Brain microvascular endothelial cell (primary cell): ENCODE data around the gene SAP30BP.

ENCODE experiments used
- DNase-seq: peaks from one replicate; pipeline ENCODE4 v3.0.0-alpha.2; 2020
- H3K27ac ChIP-seq: fragments of 250-450 bp; sonication (Bioruptor Pico); 2 replicates; pipeline ENCODE4 v1.5.1; 2020; ENCODE audit warnings: mild to moderate bottlenecking, moderate library complexity
- H3K27me3 ChIP-seq: fragments of 250-450 bp; sonication (Bioruptor Pico); replicated peaks from 2 replicates; pipeline ENCODE4 v1.5.1; 2020; ENCODE audit warnings: mild to moderate bottlenecking
- H3K36me3 ChIP-seq: fragments of 250-450 bp; sonication (Bioruptor Pico); replicated peaks from 2 replicates; pipeline ENCODE4 v1.5.1; 2020; ENCODE audit warnings: mild to moderate bottlenecking
- H3K4me3 ChIP-seq: 2 replicates; pipeline ENCODE4 v1.5.1; 2011; ENCODE audit warnings: low read depth, mild to moderate bottlenecking, control low read depth, low read length, moderate library complexity
- in situ Hi-C: cut with HindIII; loops from 2 replicates; pipeline ENCODE4 v1.10.0; 2017; ENCODE audit warnings: low sequenced_read_pairs, low pct_ligation_motif_present
- TF ChIP-seq, protein P1 (sequence below): IDR thresholded peaks from 2 replicates; pipeline ENCODE4 v1.5.1; 2011; ENCODE audit warnings: low read depth, mild to moderate bottlenecking, moderate library complexity, low read length, control low read depth, inconsistent platforms; ENCODE audit errors: missing control alignments

SAP30BP gene

GRCh38 chr17:75631353-75631752, 35.8 kb upstream of the SAP30BP start:
- in situ Hi-C loops, result no loop called here
- H3K36me3 ChIP-seq, result no peaks in the 10 kb centered on the region
- DNase-seq, result no peak
- H3K27ac ChIP-seq, result no peak overlapping the region
- TF ChIP-seq, protein P1, sequence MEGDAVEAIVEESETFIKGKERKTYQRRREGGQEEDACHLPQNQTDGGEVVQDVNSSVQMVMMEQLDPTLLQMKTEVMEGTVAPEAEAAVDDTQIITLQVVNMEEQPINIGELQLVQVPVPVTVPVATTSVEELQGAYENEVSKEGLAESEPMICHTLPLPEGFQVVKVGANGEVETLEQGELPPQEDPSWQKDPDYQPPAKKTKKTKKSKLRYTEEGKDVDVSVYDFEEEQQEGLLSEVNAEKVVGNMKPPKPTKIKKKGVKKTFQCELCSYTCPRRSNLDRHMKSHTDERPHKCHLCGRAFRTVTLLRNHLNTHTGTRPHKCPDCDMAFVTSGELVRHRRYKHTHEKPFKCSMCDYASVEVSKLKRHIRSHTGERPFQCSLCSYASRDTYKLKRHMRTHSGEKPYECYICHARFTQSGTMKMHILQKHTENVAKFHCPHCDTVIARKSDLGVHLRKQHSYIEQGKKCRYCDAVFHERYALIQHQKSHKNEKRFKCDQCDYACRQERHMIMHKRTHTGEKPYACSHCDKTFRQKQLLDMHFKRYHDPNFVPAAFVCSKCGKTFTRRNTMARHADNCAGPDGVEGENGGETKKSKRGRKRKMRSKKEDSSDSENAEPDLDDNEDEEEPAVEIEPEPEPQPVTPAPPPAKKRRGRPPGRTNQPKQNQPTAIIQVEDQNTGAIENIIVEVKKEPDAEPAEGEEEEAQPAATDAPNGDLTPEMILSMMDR, result no peak
- H3K27me3 ChIP-seq, result no peaks in the 10 kb centered on the region
- H3K4me3 ChIP-seq, result no peak overlapping the region

GRCh38 chr17:75632428-75632827, 34.7 kb upstream of the SAP30BP start:
- Histone ChIP-seq H3K27ac (no peak overlapping the region), H3K4me3 (no peak overlapping the region), H3K27me3 (no peaks in the 10 kb centered on the region), H3K36me3 (no peaks in the 10 kb centered on the region)
- TF ChIP-seq, protein P1, result no peak
- in situ Hi-C loops, result no loop called here
- DNase-seq, result no peak

DNA sequence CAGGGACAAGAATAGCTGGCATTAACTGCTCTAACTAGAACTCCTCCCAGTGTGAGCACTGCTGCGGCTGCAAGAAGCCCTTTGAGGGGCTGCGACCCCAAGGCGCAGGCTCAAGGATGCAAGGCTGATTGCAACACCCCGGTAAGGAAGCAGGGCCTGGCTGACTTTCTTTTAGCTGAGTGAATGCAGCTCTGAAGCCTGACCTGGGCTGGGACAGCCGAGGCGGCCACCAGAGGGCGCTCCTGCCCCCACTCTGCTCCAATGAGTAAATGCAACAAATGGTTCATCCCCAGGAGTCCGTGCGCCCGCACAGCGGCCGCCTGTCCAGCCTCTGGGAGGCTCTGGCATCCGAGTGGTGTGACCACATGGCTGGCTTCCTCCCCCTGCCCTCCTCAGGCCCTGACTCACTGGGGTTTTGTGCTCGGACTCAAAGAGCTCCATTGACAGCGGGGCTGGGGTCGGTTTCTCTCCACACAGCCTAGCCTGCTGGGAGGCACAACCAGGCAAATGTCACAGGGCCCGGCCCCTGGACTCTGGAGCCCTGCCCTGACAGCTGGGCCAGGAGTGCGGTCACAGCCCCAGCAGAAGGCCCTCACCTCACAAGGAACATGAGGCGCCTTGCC, 34.2 kb upstream of the SAP30BP start, which contains the start of gene SMIM5:
Gene SMIM5 (plus strand): TSS at position 572 of the 623 bp plus-strand sequence. CDS start 6,768 bp downstream, outside the sequence.
- Histone ChIP-seq H3K27ac (peak within 1 kb of the TSS; percentile 45), H3K4me3 (no peak within 1 kb of the TSS), H3K36me3 (no peaks in the 10 kb centered on the region), H3K27me3 (no peaks in the 10 kb centered on the region)
- TF ChIP-seq, protein P1, result peak; percentile 98
- DNase-seq, result peak; percentile 86
- in situ Hi-C loops, result no loop called here

- Histone ChIP-seq H3K36me3 (no peaks in the 10 kb centered on the region), H3K27me3 (no peaks in the 10 kb centered on the region), H3K27ac (peak overlapping the region; percentile 45), H3K4me3 (no peak overlapping the region)
- peak; percentile 92 for DNase-seq
- in situ Hi-C loops, result no loop called here
- TF ChIP-seq, protein P1, result peak; percentile 85
These were observed 33.4 kb upstream of the SAP30BP start for GRCh38 chr17:75633486-75634375.

GRCh38 chr17:75634376-75634740, 32.8 kb upstream of the SAP30BP start:
- H3K27me3 ChIP-seq, result no peaks in the 10 kb centered on the region
- no peak for DNase-seq
- H3K36me3 ChIP-seq, result no peaks in the 10 kb centered on the region
- in situ Hi-C loops, result no loop called here
- TF ChIP-seq, protein P1, result no peak
- no peak overlapping the region for H3K4me3 ChIP-seq
- no peak overlapping the region for H3K27ac ChIP-seq
